Measurements from ENCODE around the gene ZNF576.
A peak's percentile ranks its signal among the peaks of the same experiment; 100 is the strongest.
"Not testable (repeated sequence)": the region's sequence is repeated elsewhere in the genome, so short reads cannot be mapped to it uniquely, and the experiment has no call there.

Gene ZNF576

DNA sequence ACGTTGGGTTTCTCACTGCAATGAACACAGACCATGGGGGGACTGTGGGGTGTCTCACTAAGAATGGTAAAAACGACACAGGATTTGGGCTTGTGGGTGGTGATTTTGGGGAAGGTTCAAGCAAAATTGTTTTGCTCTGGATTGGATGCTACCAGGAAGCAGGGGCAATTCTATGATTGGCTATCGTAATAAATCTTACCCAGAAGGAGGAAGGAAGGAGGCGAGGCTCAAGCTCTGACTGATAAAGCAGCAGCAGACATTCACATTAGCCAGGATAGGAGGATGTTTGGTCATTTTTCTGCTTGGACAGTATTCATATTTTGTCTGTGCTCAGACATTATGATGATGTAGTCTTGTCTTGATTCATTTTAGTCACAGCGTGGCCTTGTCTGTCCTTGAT is 1.5 kb downstream of the ZNF576 start:
- H3K9me2 ChIP-seq (replicated peaks; ENCODE audit: insufficient read depth, low read length), result no peaks in the 10 kb centered on the region
- peak overlapping the region; percentile 81 for H3K4me3 ChIP-seq (ENCODE audit: insufficient read depth, low read length, poor library complexity, severe bottlenecking)
- peak overlapping the region; percentile 79 for H3K9ac ChIP-seq (ENCODE audit: low read length)
- peak overlapping the region; percentile 81 for H3K4me2 ChIP-seq (ENCODE audit: low read depth, low read length, poor library complexity, severe bottlenecking)
- no peaks in the 10 kb centered on the region for H3K36me3 ChIP-seq (ENCODE audit: low read length)
- no peak overlapping the region for H2AFZ ChIP-seq (ENCODE audit: low read depth, low read length, severe bottlenecking)
- peaks cover 8% of the 10 kb centered on the region; the same call in 1 of the 2 replicates for H3F3A ChIP-seq (ENCODE audit: insufficient read depth)
- peaks cover 15% of the 10 kb centered on the region for H3K79me2 ChIP-seq (ENCODE audit: insufficient read depth, low read length)
- H3K27me3 ChIP-seq (ENCODE audit: low read length), result no peaks in the 10 kb centered on the region
- H3K9me3 ChIP-seq (ENCODE audit: insufficient read depth, low read length), result no peaks in the 10 kb centered on the region
- TF ChIP-seq, protein P1, sequence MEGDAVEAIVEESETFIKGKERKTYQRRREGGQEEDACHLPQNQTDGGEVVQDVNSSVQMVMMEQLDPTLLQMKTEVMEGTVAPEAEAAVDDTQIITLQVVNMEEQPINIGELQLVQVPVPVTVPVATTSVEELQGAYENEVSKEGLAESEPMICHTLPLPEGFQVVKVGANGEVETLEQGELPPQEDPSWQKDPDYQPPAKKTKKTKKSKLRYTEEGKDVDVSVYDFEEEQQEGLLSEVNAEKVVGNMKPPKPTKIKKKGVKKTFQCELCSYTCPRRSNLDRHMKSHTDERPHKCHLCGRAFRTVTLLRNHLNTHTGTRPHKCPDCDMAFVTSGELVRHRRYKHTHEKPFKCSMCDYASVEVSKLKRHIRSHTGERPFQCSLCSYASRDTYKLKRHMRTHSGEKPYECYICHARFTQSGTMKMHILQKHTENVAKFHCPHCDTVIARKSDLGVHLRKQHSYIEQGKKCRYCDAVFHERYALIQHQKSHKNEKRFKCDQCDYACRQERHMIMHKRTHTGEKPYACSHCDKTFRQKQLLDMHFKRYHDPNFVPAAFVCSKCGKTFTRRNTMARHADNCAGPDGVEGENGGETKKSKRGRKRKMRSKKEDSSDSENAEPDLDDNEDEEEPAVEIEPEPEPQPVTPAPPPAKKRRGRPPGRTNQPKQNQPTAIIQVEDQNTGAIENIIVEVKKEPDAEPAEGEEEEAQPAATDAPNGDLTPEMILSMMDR (IDR thresholded peaks at IDR 0.05; ENCODE audit: insufficient read depth, low read length, poor library complexity, severe bottlenecking), result no peak
- TF ChIP-seq EZH2phosphoT487 (conservative IDR thresholded peaks at IDR 0.05; ENCODE audit: low read length), result no peak
- H4K20me1 ChIP-seq (ENCODE audit: low read depth, low read length), result no peaks in the 10 kb centered on the region
- H3K27ac ChIP-seq (ENCODE audit: low read depth, low read length), result no peak overlapping the region

DNA sequence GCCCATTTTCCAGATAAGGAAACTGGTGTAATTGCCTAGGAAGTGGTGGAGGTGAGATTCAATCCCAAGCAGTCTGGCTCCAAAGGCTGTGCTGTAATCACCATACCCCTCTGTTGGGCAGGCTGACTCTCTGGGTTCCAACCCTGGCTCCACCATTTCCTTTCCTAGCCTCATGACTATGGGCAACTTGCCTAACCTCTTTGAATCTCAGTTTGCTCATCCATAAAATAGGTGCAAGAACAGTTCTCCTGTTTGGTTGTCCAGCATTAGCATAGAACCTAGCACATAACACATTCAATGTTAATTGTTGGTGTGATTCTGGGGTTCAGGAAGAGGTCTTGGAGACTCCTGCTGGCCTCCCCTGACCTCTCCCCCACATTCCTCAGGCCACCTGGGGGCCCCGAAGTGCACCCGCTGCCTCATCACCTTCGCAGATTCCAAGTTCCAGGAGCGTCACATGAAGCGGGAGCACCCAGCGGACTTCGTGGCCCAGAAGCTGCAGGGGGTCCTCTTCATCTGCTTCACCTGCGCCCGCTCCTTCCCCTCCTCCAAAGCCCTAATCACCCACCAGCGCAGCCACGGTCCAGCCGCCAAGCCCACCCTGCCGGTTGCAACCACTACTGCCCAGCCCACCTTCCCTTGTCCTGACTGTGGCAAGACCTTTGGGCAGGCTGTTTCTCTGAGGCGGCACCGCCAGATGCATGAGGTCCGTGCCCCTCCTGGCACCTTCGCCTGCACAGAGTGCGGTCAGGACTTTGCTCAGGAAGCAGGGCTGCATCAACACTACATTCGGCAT is 2.2 kb downstream of the ZNF576 start:
- Histone ChIP-seq H3K9me3 (ENCODE audit: insufficient read depth, low read length) (no peaks in the 10 kb centered on the region), H4K20me1 (ENCODE audit: low read depth, low read length) (no peaks in the 10 kb centered on the region), H3K4me2 (ENCODE audit: low read depth, low read length, poor library complexity, severe bottlenecking) (no peak overlapping the region), H3K9ac (ENCODE audit: low read length) (no peak overlapping the region), H3K4me3 (ENCODE audit: insufficient read depth, low read length, poor library complexity, severe bottlenecking) (no peak overlapping the region), H3K79me2 (ENCODE audit: insufficient read depth, low read length) (peaks cover 15% of the 10 kb centered on the region), H3K27ac (ENCODE audit: low read depth, low read length) (no peak overlapping the region), H3K9me2 (replicated peaks; ENCODE audit: insufficient read depth, low read length) (no peaks in the 10 kb centered on the region), H2AFZ (ENCODE audit: low read depth, low read length, severe bottlenecking) (no peak overlapping the region), H3F3A (ENCODE audit: insufficient read depth) (peaks cover 8% of the 10 kb centered on the region; the same call in 1 of the 2 replicates), H3K36me3 (ENCODE audit: low read length) (no peaks in the 10 kb centered on the region), H3K27me3 (ENCODE audit: low read length) (no peaks in the 10 kb centered on the region)
- TF ChIP-seq, protein P1 (IDR thresholded peaks at IDR 0.05; ENCODE audit: insufficient read depth, low read length, poor library complexity, severe bottlenecking), result no peak
- no peak for TF ChIP-seq EZH2phosphoT487 (conservative IDR thresholded peaks at IDR 0.05; ENCODE audit: low read length)

GRCh38 chr19:43599635-43600295 is 3.4 kb downstream of the ZNF576 start:
- H3K79me2 ChIP-seq (ENCODE audit: insufficient read depth, low read length), result peaks cover 15% of the 10 kb centered on the region
- no peak overlapping the region for H3K4me2 ChIP-seq (ENCODE audit: low read depth, low read length, poor library complexity, severe bottlenecking)
- no peaks in the 10 kb centered on the region for H3K27me3 ChIP-seq (ENCODE audit: low read length)
- peaks cover 8% of the 10 kb centered on the region for H3F3A ChIP-seq (ENCODE audit: insufficient read depth)
- TF ChIP-seq EZH2phosphoT487 (conservative IDR thresholded peaks at IDR 0.05; ENCODE audit: low read length), result no peak
- TF ChIP-seq, protein P1 (IDR thresholded peaks at IDR 0.05; ENCODE audit: insufficient read depth, low read length, poor library complexity, severe bottlenecking), result no peak
- H3K4me3 ChIP-seq (ENCODE audit: insufficient read depth, low read length, poor library complexity, severe bottlenecking), result no peak overlapping the region
- no peaks in the 10 kb centered on the region for H3K9me2 ChIP-seq (replicated peaks; ENCODE audit: insufficient read depth, low read length)
- H3K9me3 ChIP-seq (ENCODE audit: insufficient read depth, low read length), result no peaks in the 10 kb centered on the region
- H2AFZ ChIP-seq (ENCODE audit: low read depth, low read length, severe bottlenecking), result no peak overlapping the region
- no peak overlapping the region for H3K9ac ChIP-seq (ENCODE audit: low read length)
- no peak overlapping the region for H3K27ac ChIP-seq (ENCODE audit: low read depth, low read length)
- H4K20me1 ChIP-seq (ENCODE audit: low read depth, low read length), result no peaks in the 10 kb centered on the region
- no peaks in the 10 kb centered on the region for H3K36me3 ChIP-seq (ENCODE audit: low read length)

DNA sequence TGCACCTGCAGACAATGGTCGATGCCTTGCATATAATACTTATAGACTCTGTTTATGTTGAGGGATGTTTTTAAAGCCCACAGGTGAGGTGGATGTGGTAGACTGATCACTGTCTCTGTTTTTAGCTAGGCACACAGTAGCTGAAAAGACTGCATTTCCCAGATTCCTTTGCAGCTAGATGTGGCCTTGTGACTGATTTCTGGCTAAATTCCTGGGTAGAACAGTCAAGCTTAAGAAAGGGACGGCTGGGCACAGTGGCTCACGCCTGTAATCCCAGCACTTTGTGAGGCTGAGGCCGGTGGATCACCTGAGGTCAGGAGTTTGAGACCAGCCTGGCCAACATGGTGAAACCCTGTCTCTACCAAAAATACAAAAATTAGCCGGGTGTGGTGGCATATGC is 3.9 kb downstream of the ZNF576 start:
- not testable (repeated sequence) for H4K20me1 ChIP-seq (ENCODE audit: low read depth, low read length); H3K4me2 ChIP-seq (ENCODE audit: low read depth, low read length, poor library complexity, severe bottlenecking); H2AFZ ChIP-seq (ENCODE audit: low read depth, low read length, severe bottlenecking); H3K9me2 ChIP-seq (replicated peaks; ENCODE audit: insufficient read depth, low read length); H3K4me3 ChIP-seq (ENCODE audit: insufficient read depth, low read length, poor library complexity, severe bottlenecking); H3F3A ChIP-seq (ENCODE audit: insufficient read depth); H3K9me3 ChIP-seq (ENCODE audit: insufficient read depth, low read length); H3K27ac ChIP-seq (ENCODE audit: low read depth, low read length); H3K27me3 ChIP-seq (ENCODE audit: low read length); H3K36me3 ChIP-seq (ENCODE audit: low read length); H3K9ac ChIP-seq (ENCODE audit: low read length)
- peaks cover 15% of the 10 kb centered on the region for H3K79me2 ChIP-seq (ENCODE audit: insufficient read depth, low read length)

Data from SU-DHL-6 (cell line).